ENCODE data around the gene KRT75.
"Not testable (repeated sequence)": the region's sequence is repeated elsewhere in the genome, so short reads cannot be mapped to it uniquely, and the experiment has no call there.

KRT75 gene

GRCh38 chr12:52434081-52434733 is at the start of gene KRT75:
KRT75 (minus strand) TSS chr12:52434371; CDS start chr12:52434304, 67 bp downstream.
- no peak for DNase-seq

- no peak for DNase-seq
These were observed 45.9 kb upstream of the KRT75 start for GRCh38 chr12:52480073-52480472.

- no peak for DNase-seq
These were observed 43.5 kb upstream of the KRT75 start for GRCh38 chr12:52477651-52478050.

GRCh38 chr12:52474212-52474611 is 40.0 kb upstream of the KRT75 start:
- DNase-seq, result no peak

- no peak for DNase-seq
These were observed 39.6 kb upstream of the KRT75 start, which contains the start of gene KRT6C for GRCh38 chr12:52473768-52474167. KRT6C (minus strand) TSS chr12:52473805; CDS start chr12:52473737, 68 bp downstream.

- DNase-seq, result no peak
These were observed 35.7 kb upstream of the KRT75 start for GRCh38 chr12:52469853-52470252.

GRCh38 chr12:52464897-52465296 is 30.7 kb upstream of the KRT75 start:
- DNase-seq, result no peak

GRCh38 chr12:52461693-52462092 is 27.5 kb upstream of the KRT75 start:
- DNase-seq, result no peak

- no peak for DNase-seq
These were observed 24.7 kb upstream of the KRT75 start for GRCh38 chr12:52458861-52459260.

- no peak for DNase-seq
These were observed 21.6 kb upstream of the KRT75 start for GRCh38 chr12:52455821-52456220.

GRCh38 chr12:52454411-52455201 is 20.4 kb upstream of the KRT75 start:
- no peak for DNase-seq

- no peak for DNase-seq
These were observed 17.9 kb upstream of the KRT75 start, which contains the start of gene KRT6B for GRCh38 chr12:52452101-52452500. KRT6B (minus strand) TSS chr12:52452146; CDS start chr12:52452078, 68 bp downstream.

GRCh38 chr12:52448228-52448627 is 14.1 kb upstream of the KRT75 start:
- DNase-seq, result no peak

- not testable (repeated sequence) for DNase-seq
These were observed 13.0 kb upstream of the KRT75 start for GRCh38 chr12:52447196-52447595.

GRCh38 chr12:52446367-52447045 is 12.3 kb upstream of the KRT75 start:
- no peak for DNase-seq

- no peak for DNase-seq
These were observed 11.7 kb upstream of the KRT75 start for GRCh38 chr12:52445876-52446275.

- no peak for DNase-seq
These were observed 10.8 kb upstream of the KRT75 start for GRCh38 chr12:52444647-52445595.

- no peak for DNase-seq
These were observed 9.8 kb upstream of the KRT75 start for GRCh38 chr12:52443966-52444365.

- no peak for DNase-seq
These were observed 8.5 kb upstream of the KRT75 start for GRCh38 chr12:52442600-52443061.

- no peak for DNase-seq
These were observed 7.2 kb upstream of the KRT75 start for GRCh38 chr12:52441320-52441911.

GRCh38 chr12:52440821-52441319 is 6.7 kb upstream of the KRT75 start:
- no peak for DNase-seq

GRCh38 chr12:52439845-52440244 is 5.7 kb upstream of the KRT75 start:
- no peak for DNase-seq

All from activated CD8-positive, alpha-beta memory T cell treated with anti-CD3 and anti-CD28 coated beads, Interleukin-2, amount 50 U/mL, for 48 hours (primary cell).